IPS-NIHi7 (cell line): ENCODE measurements around the gene GNPNAT1.
A peak's percentile ranks its signal among the peaks of the same experiment; 100 is the strongest.

Experiments
- DNase-seq: peaks from one replicate; pipeline ENCODE4 v3.0.0; 2012; ENCODE audit warnings: mixed read lengths; ENCODE audit errors: extremely low spot score

Gene GNPNAT1

GRCh38 chr14:52791223-52792096, at the start of gene GNPNAT1:
Gene GNPNAT1, minus strand, starts transcription at chr14:52791607. Its CDS starts 6,957 bp downstream, at chr14:52784650.
- DNase-seq, result peak; percentile 95

- DNase-seq, result no peak
These were observed 49.5 kb upstream of the GNPNAT1 start for GRCh38 chr14:52840877-52841276.

DNA sequence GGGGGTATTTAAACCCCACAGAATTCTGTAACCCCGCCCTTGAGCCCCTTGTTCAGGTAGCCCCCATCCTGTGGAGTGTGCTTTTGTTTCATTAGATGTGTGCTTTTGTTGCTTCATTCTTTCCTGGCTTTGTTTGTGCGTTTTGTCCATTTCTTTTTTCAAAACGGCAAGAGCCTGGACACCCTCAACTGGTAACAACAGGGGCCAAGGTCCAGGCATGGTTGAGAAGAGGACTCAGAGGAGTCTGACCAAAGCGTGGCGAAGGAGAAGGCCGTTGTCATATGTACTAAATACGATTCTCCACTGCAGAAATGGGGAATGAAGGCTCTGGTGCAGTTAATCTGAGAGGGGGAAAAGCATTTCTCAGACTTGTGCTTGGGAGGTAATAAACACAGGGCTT, 46.0 kb upstream of the GNPNAT1 start:
- no peak for DNase-seq

GRCh38 chr14:52836063-52836462, 44.7 kb upstream of the GNPNAT1 start:
- DNase-seq, result no peak

DNA sequence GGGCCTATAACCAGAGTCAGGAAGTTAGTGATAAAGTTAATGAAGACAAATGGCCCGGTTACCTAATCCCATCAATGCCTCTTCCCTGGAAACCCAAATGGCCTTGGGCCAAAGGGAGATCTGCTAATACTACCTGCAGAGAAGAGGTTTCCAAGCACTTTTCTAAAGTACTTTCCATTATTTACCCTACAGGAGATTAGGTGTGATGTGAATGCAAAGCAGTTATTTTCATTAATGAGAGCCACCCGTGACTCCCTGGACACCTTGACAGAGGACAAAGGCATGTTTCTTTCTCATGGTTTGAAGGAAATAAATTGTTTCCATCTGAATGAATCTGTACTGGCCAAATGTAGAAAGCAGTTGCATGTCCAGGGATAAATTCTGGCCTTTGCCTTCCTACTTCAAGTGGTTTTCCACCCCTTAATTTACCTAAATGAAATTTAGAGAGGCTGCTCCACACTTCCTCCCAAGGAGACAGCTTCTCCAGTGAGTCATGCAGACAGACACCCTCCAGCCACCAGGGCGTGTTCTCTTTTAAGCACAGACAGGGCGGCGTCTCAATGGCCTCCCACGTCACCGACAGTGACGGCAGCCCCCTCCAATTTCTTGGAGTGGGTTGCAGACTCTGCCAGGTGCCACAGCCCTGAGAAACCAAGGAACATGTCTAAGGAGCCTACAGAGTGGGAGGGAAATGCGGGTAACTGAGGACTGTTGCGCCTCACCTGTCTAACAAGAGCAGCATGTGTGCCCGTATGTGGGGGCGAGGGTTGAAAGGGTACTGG, 43.9 kb upstream of the GNPNAT1 start:
- DNase-seq, result peak; percentile 55

GRCh38 chr14:52834440-52834842, 43.0 kb upstream of the GNPNAT1 start:
- no peak for DNase-seq

DNA sequence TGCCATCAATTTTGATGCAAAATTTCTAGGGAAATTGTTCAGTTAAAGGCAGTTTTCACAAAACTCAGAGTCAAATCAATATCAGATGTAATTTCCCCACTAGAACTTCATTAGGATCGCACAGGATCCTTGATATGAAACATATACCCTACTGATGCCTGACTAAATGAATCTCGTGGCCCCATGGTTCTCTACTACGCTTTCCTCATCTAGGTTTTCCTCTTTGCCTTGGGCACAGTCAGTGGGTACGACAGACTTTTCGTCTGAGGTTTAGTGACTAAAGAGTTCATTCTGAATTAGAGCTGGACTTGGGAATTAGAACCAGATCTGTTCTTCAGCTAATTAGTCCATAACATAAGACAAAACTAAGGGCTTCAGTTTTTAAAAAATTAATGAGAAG, 42.5 kb upstream of the GNPNAT1 start:
- DNase-seq, result no peak

GRCh38 chr14:52829527-52830185, 38.2 kb upstream of the GNPNAT1 start:
- no peak for DNase-seq

- no peak for DNase-seq
These were observed 36.0 kb upstream of the GNPNAT1 start for GRCh38 chr14:52827426-52827825.

- no peak for DNase-seq
These were observed 33.7 kb upstream of the GNPNAT1 start for GRCh38 chr14:52825085-52825484.

DNA sequence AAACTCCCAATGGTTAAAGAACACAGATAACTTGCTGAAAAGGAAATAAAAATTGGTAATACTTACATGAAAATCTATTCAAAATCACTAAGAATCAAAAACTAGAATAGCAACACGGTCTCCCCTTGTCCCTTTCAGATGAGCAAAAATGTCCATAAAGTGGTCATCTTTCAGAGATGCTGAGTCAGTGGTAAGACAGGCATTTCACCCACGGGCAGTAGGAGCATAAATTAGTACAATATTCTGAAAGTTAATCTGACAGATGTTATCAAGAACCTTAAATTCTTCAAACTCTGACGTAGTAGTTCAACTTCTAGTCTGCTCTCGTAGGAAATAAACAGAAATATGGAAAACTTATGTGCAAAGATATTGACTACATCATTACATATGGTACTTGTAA, 33.1 kb upstream of the GNPNAT1 start:
- DNase-seq, result no peak

DNA sequence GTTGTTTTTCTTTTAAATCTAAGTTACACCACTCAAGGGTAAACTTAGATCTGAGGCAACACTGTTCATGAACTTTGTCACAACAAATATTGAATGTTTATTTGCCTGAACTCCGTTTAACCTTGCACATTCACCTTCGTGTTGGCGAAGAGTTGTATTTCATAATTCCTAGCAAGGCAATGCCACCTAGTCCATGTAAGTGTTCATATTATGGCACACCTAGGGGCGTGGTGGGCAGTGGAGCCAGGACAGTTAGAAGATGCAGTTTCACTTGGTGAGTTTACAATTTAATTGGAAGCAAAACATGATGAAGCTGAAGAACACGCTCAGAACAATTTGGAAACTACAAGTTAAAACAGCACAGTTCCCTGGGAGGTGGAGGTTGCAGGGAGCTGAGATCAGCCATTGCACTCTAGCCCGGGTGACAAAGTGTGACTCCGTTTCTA, 30.4 kb upstream of the GNPNAT1 start:
- no peak for DNase-seq

DNA sequence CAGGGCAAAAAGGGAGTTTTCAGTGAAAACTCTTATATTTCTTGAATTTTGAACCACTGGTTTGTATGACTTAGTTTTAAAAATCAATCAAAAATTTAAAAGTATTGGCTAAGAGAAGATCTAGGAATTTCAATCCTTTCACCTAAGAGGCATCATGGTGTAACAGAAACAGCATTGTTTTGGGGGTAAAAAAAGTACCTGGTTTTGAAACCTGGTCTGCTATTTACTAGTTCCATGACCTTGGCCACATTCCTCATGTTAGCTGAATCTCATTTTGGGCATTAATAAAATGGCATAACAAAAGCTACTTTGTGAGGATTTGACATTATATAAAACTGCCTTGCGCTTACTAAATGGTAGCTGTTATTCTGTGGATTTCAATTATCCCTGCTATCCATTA, 16.7 kb upstream of the GNPNAT1 start:
- no peak for DNase-seq

DNA sequence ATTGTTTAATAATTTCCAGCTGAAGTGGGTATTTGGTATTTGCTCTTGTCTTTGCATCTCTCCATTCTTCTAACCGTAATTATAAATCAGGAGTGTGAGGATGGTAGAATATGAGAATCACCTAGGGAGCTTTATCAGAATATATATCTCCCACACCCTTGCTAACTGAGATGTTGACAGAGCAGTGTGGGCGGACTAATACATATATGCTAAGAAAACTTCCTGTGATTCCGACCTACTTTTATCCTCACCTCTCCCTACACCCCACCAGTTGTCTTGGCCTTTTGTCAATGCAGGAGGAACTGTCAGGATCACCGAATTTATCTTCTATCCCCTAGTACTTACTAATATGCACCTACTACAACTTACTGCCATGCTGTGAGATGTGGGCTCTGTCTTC, 14.7 kb upstream of the GNPNAT1 start:
- no peak for DNase-seq

DNA sequence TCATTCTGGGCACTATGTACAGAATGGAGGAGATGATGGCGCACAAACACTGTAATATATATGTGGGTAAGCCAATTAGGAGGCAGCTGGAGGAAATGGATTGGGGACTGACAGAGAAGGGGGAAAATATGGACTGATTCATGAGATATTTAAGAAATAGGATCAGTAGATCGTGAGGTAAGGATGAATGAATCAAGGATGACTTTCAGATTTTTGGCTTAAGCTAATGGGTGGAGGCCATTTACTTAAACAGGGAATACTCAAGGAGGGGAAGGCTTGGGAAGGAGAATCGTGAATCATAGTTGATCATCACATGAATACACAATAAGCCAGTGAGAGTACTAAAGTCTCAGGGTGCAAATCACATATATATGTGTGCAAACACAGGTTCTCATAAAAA, 11.2 kb upstream of the GNPNAT1 start:
- no peak for DNase-seq

- no peak for DNase-seq
These were observed 9.8 kb upstream of the GNPNAT1 start for GRCh38 chr14:52801014-52801712.

- no peak for DNase-seq
These were observed 7.4 kb upstream of the GNPNAT1 start for GRCh38 chr14:52798826-52799225.

DNA sequence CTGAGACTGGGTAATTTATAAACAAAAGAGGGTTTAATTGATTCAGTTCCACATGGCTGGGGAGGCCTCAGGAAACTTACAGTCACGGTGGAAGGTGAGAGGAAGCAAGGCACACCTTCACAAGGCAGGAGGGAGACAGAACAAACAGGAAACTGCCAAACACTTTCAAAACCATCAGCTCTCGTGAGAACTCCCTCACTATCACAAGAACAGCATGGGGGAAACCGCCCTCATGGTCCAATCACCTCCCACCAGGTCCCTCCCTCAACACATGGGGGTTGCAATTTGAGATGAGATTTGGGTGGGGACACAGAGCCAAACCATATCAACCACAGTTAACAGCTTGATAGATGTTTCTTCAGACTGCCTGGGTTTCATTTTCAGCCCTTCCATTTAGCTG, 6.2 kb upstream of the GNPNAT1 start:
- DNase-seq, result no peak

DNA sequence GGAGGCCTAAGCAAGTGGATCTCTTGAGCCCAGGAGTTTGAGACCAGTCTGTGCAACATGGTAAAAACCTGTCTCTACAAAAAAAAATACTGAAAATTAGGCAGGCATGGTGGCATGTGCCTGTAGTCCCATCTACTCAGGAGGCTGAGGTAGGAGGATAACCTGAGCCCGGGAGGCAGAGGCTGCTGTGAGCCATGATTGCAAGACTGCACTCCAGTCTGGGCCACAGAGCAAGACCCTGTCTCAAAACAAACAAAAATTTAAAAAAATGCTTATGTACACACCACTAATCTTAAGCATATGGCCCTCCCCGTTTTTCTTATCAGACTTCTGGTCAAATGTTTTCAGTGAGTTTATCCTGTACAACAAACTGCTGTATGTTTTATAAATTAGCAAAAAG, 1.7 kb upstream of the GNPNAT1 start:
- DNase-seq, result no peak

GRCh38 chr14:52792097-52792415, 649 bp upstream of the GNPNAT1 start:
- no peak for DNase-seq

DNA sequence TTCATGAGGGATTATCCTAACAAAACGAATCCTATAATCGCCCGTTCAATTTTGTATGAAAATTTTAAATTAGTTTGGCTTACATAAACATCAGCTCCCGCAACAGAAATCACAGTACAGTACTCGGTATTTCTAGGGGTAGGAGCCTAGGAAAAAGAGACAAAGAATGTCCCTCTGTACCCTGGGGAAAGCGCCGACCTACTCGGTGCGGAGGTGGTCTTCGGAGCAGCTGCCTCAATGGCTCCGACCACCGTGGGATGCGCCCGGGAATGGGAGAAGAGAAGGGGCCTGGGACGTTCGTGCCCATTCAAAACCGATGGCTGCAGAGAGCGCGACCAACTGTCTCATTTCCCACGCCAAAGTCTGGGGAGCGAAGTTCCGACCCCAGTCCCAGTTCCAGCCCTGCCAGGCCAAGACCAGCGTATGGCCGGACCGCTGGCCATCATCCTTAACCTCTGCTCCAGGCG, 618 bp downstream of the GNPNAT1 start:
- DNase-seq, result peak; percentile 19
